Endometrial microvascular endothelial cells (primary cell): Measurements from ENCODE around the gene SH3GL1. TPM values are rescaled to one million over a fixed set of nuclear protein-coding genes. Genes with fewer than 3 reads are reported as not detected.

ENCODE experiments used
- in situ Hi-C: cut with HindIII; loops from 2 replicates; pipeline ENCODE4 v1.10.0; 2017; ENCODE audit warnings: low sequenced_read_pairs, low pct_unique_long_range_greater_than_20kb; ENCODE audit errors: inconsistent ontology term
- total RNA-seq: library from RNA; depleted of rRNA; stranded (reverse); fragments of >200 nt; gene quantifications from one replicate; pipeline ENCODE4 v1.2.3, GENCODE V29; 2015; ENCODE audit errors: inconsistent ontology term

The SH3GL1 gene
- total RNA-seq, 1 donor from 2014 or later = 128 TPM

DNA sequence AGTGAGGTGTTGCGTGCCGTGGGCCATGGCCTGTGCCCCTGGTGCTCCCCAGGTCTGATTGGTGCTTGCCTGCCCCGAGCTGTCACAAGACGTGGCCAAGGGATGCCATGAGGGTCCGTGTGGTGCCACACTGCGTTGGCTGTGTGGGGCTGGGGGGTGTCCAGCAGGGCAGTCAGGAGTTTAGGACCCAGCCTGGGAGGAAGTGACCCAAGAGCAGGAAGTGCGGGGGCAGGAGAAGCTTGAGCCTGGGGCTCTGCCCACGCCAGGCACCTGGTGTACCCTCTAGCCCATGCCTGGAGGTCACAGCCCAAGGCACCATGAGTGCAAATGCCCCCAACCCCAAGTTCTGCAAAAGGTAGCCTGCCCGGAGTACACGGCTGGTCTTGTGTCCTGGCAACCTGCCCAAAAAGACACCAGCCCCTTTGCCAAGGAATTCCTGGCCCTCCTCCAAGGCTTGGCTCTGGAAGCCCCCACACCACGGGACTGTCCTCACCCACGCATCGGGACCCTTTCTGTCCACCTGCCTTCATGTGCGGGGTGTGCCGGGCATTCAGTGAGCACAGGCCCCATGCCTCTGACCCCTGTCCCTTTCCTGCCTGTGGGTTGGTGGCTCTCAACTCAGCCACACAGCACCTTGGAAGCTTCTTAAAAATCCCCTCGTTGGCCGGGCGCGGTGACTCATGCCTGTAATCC, 32.1 kb downstream of the SH3GL1 start:
- in situ Hi-C loops = no loop called here

DNA sequence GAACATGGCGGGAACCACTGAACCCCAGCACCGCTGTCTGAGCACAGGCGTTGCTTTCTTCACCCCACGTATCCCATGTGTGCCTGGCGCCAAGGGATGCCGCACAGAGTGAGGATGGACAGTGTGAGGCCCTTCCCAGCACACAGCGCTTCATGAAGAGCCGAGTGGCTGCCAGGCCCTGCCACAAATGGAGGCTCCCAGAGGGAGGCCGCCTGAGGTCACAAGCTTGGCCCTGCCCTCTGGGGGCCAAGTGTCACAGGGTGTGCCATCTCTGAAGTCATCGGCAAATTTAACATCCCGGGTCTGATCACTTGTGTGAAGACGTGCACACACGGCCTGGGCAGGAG, 32.6 kb downstream of the SH3GL1 start:
- in situ Hi-C loops = no loop called here

DNA sequence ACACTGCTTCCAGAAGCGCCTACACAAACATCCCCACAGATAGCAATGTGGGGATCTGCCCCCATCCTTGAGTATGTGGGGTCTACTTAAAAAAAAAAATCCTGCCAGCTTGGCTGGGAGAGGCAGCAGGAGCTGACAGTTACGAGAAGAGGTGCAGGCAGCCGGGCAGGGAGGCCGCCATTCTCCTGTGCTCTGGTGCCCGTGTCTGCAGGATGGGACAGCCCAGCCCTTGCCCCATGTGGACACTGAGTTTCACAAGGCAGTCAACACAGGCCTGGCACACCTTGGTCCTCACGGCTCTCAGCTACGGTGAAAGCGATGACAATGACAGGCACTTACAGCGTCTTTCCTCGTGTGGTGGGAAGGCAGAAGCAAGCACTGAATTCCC, 33.0 kb downstream of the SH3GL1 start:
- in situ Hi-C loops = no loop called here

DNA sequence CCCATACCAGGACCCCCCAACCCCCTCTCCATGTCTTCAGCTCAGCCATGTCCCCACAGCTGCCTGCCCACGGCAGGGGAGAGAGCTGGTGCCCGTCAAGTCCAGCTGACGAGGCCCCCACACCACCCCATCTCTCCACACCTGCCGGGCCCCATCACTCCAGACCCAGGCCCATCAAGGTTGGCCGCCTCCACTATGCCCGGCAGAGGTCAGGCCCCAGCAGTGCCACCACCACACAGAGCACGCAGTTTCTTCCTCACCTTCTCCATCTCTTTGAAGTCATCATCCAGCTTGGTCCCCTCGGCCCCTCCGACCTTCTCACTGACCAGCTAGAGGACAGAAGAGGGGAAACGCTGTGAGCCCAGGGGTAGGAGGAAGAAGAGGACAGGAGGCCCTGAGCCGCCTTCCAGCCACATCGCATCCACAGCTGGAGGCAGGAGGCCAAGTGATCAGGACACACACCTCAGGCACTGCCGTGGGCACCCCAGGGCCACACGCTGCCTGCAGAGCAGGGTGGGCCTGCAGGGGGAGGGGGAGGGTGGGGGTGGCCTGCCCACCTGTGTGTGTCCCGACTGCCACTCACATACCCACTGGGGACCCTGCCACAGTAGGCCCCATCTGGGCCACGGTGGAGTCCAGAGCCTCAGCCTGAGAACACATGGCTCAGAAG, 33.5 kb downstream of the SH3GL1 start:
- in situ Hi-C loops = no loop called here

DNA sequence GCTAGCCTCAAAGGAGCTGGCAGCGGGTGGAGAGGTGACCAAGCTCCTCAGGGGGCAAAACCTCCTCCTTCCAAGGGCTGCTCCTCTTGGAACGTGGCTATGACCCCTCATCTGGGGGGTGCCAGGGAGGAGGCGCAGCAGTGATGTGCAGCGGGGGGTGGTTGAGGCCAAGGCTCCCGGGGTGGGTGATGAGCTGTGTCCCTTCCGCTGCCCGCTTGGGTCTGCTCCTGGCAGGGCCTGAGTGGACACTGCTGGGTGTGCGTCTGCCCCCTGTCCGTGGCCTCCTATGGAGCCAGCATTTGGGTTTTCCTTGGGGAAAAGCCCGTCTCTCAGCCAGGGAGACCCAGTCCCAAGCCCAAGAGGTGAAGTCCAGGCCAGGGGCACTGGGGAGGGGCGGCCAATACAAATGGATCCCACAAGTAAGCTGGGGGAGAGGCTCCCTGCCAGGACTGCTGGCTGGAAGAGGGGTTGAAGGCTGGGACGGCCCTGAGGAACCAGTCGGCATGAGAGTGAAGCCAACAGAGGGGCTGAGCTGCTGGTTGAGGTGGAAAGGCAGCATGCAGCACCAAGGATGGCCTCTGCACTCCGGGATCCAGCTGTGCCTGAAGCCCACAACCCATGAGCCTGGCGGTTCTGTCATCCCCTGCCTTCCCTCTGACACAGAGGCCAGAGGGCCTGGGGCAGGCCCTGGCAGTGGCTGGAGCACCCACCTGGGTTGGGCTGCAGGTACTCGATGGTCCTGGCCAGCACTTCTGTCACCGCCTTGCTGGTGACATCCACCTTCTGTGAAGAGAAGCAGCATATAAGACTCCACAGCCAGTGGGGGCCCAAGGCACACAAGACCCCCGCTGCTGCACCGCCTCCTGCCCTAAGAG, 34.3 kb downstream of the SH3GL1 start:
- in situ Hi-C loops = no loop called here

DNA sequence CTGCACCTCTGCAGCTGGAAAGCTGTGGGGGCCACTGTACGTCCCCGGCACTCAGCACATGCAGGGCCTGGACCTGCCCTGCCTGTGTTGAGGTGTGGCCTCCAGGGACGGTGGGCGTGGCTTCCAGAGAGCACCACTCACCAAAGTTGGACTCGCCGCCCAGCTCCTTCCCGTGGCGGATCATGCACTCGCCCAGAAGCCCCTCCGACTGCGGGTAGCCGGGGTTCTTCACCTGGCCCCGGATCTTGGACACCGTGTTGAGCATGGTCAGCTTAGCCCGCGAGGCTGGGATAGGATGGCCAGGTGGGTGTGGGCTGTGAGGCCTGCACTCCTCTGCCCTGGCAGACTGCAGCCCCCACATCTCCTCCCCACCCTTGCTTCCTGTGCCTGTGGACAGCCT, 35.0 kb downstream of the SH3GL1 start:
- in situ Hi-C loops = no loop called here

DNA sequence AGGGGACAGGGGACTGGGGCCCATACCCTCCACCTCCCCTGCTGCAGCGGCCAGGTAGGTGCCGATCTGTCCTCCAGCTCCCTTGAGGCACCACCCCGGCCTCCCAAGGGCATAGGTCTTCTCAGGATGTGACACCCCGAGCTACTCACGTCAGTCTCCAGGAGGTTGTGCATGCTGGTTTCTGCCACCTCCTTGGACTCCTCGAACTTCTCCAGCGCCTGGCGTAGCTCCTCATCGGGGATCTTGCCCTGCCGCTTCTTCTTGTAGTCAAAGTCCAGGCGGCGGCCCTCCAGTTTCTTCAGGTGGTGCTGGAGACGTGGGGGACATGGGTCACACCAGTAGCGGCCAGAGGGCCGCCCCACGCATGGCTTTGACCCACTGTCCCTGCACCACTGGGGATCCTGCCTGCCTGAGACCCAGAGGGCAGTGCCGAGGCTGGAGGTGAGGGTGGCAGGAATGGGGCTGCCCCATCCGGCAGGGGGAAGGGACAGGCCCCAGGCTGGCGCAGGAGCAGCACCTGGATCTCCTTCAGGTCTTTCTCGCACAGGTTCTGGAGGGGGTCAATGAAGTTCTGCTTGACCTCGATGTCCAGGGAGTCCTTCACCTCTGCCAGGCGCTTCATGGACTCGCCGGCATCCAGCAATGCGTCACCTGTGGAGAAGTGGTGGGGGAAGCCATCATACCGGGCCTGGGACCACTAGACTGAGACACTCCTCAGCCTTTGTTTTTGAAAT, 36.6 kb downstream of the SH3GL1 start:
- in situ Hi-C loops = no loop called here

DNA sequence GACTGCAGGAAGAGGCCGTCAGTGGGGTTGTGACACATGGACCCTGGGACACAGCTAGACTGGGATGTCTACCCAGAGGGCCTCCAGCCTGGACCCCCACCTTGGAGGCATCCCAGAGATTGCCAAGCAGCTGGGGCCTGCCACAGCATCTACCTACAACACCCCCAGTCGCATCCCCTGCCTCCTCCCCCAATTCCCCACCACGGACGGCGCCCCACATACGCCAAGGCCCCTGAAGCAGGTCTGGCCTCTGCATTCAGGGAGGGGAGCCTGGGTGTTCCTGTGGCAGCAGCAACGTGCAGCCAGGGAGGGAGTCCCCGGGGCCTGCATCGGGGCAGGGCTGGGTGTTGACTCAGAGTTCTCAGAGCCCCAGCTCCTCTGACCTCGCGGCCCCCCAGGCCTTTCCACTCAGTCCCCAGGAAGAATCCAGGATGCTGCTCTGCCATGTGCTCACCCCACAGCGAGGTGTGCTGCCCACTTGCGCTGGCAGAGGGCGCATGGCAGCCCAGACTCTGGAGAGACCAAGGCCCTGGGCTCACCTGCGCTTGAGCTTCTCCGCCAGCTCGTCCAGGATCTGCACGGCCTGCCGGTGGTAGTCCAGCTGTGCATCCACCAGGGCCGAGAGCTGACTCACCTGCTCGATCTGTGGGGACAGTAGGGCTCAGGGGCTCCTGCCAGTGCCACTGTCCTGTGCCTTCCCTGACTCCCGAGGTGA, 37.4 kb downstream of the SH3GL1 start:
- in situ Hi-C loops = no loop called here

DNA sequence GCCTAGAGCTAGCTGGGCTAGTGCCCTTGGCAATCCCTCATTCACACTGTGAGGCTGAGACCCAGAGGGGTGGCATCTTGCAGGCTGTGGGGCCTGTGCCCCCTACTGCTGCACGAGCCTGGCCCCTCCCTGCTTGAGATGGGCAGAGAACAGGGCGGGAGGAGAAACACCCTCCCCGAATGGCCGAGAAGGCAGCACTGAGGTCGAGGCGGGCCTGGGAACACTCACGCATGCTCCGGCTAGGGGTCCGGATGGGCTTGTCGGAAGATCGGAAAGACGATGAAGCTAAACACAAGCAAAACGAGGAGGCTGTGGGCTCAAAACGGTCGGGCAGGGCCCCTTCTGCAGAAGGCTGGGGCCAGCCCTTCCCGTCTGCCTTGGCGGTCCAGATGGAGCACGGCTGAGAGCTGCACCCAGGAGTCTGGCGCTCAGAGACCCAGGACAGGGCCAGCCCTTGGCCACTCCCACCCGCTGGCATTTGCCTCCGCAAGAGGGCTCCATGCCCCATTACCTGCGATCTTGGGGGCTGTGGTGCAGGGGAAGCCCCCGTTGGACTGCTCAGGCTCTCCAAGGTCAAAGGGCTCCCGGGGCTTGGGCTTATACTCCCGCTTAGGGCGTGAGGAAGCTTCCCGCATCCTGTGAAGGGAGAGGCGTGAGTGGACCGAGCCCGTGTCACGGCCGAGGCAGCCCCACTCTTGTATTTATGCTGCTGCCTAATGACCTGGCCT, 38.1 kb downstream of the SH3GL1 start:
- in situ Hi-C loops = no loop called here

DNA sequence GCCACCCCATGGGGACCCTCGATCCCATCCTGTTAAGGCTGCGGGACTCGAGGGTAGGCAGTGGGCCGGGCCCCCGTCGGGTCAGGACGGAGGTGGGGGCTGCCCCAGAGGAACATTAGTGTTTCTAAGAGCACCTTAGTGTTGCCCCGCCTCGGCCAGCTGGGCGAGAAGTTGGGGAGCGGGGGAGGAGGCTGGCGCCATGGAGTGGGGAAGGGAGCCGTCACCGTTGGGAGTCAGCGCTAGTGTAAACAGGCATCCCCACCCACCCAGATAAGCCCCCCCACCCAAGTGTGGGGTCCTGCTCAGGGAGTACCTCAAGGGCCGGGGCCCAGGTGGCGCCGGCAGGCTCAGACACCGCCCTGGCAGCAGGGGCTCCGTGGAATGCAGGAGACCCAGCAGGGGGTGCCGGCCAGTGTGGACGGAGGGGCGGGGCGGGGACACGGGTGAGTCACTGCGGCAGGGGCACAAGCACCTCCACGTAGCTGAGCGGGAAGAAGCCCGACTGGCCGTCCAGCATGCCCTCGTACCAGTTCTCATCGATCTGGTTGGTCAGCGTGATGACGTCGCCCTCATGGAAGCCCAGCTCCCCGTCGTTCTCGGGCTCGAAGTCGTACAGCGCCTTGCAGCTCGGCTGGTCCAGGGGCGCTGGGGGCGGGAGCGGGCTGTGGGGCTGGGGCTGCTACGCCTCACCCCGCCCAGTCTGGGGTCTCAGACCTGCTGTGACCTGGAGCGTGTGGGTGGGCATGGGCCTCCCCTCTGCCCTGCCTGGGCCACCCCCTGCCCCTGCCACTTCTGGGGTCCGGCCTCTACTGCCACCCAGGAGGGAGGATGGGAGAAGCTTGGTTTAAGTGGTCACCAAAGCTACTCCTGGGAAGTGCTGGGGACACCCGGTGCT, 38.9 kb downstream of the SH3GL1 start:
- in situ Hi-C loops = no loop called here

DNA sequence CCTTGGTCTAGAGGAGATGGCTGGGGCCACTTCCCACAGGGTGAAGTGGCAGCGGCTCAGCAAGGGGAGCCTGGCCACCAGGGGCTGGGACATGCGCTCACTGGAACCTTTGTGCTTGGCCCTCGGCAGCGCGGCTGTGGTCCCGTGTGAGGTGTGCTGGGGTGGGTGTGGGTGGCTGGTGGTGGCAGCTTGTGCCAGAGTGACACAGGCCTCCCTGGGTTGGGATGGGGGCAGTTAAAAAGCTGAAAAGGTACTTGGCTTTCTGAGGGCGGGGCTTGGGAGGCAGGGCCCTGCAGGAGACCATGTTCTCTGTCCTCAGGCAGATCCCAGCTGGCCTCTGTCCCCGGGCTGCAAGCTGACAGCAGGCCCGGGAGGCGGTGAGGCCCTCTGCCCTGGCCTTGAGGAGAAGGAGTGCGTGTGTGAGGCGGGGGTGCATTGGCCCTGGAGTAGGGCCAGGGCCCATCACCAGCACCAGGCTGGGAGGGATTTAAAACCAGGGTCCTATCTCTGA, 39.7 kb downstream of the SH3GL1 start:
- in situ Hi-C loops = no loop called here

DNA sequence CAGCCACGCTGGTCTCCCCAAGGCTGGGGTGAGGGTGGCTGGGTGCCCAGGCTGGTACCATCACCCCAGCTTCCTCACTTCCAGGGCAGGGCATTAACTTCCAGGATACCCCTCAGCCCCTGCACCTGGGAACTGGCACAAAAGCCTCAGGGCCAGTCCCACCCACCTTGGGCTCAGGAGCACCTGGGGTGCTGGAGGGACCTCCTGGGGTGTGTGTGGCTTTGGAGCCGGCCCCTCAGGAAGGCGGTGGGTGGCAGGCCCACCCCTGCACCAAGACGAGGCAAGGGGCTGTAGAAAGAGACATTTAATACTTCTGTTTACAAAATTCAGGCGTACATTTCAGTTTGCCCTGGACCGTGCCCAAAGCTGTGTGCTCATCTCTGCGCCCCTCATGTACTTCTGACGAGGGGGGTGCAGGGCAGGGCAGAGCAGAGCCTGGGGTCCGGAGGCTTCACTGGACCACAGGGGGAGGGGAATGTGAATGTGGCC, 40.2 kb downstream of the SH3GL1 start:
- in situ Hi-C loops = no loop called here

DNA sequence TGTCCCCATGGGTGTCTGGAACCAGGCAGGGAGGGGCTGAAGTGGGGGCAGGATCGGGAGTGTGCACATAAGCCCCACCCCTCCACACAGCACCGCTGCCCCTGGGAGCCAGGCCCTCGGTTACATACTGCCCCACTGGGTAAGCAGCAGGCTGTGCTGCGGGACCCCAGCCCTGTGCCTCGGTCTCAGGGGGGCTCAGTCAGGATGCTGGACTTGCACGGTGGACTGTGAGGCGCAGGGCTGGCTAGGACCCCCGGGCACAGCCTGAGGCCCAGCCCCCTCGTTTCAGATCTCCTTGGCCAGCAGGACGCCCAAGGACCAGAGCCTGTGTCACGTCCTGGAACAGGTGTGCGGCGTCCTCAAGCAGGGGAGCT, 40.7 kb downstream of the SH3GL1 start:
- in situ Hi-C loops = no loop called here

DNA sequence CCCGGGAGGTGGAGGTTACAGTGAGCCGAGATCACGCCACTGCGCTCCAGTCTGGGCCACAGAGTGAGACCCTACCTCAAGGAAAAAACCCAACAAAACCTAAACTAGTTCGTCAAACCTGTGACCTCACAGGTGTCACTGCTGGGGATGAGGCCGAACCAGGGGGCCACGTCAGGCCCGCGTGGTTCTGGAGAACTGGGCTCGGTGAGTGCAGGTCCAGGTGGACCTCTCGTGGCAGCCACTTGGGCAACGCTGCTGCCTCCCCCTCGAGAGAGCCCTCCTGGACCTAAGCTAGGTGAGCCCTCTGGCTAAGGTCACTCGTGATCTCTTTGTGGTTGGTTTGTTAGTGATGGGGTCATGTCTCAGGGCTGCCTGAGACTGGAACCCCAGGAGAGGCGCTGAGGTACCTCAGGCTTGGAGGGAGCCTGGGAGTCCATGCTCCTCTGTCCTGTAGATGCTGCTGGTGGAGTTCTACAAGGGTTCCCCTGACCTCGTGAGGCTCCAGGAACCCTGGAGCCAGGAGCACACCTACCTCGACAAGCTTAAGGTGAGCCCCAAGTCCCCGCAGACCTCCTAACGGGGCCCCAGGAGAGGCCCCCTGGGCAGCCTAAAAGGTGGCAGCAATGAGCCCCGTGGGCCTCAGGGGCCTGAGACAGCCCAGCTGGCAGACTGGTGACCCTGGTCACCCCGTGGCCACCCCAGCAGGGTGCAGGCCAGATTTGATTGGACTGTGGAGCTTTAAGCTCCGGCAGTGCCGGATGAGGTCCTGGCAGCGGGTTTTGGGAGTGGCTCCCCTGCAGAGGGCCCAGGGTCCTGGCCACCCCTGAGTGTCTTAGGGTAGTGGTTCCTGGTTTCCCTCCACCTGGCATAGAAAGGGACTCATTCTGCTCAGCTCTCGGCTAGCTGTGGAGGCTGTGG, 41.4 kb downstream of the SH3GL1 start:
- in situ Hi-C loops = no loop called here

DNA sequence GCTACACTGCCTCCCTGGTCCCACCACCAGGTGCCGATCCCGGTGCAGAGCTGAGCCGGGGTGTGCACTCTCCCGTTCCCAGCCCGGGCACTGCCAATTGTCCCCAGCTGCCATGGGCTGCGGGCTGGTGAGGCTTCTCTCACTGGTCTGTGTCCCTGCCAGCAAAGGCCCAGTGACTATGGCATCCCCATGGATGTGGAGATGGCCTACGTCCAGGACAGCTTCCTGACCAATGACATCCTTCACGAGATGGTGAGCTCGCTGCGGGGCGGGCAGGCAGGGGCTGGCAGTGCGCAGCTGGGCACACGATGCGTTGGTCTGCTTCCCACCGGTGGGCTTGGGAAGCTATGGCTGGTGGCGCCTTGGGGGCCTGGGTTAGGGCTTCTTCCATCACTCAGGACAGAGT, 42.4 kb downstream of the SH3GL1 start:
- in situ Hi-C loops = no loop called here
